HEK293T (cell line): ENCODE data around the gene ROR1.

Experiments used
- CTCF ChIA-PET: fragments of 350-600 bp; formaldehyde crosslinking; extraction: SDS; loops from one replicate; lab custom pipeline; 2021; ENCODE audit warnings: antibody characterized with exemption, inconsistent platforms; lab: Yijun Ruan, JAX
- POLR2A ChIA-PET: fragments of 350-600 bp; formaldehyde crosslinking; extraction: SDS; loops from one replicate; lab custom pipeline; 2020; ENCODE audit warnings: antibody characterized with exemption, inconsistent platforms; lab: Yijun Ruan, JAX
- DNase-seq: peaks from one replicate; pipeline ENCODE4 v3.0.0; 2012; ENCODE audit warnings: mixed read lengths; ENCODE audit errors: extremely low spot score
- ARNT ChIP-seq: fragments of 450-650 bp; IDR thresholded peaks from 2 replicates; pipeline ENCODE4 v1.6.1; 2017; ENCODE audit warnings: mild to moderate bottlenecking
- BHLHE40 ChIP-seq: fragments of 450-650 bp; IDR thresholded peaks from 2 replicates; pipeline ENCODE4 v1.6.1; 2016; ENCODE audit warnings: mild to moderate bottlenecking, moderate library complexity, borderline replicate concordance
- CTBP1 ChIP-seq: fragments of 450-650 bp; IDR thresholded peaks from 2 replicates; pipeline ENCODE4 v1.6.1; 2016; ENCODE audit warnings: borderline replicate concordance
- ELF4 ChIP-seq: fragments of 450-650 bp; IDR thresholded peaks from 2 replicates; pipeline ENCODE4 v1.6.1; 2017; ENCODE audit warnings: antibody characterized with exemption
- FOXA1 ChIP-seq: fragments of 450-650 bp; IDR thresholded peaks from 2 replicates; pipeline ENCODE4 v1.6.1; 2016; ENCODE audit warnings: mild to moderate bottlenecking
- FOXK2 ChIP-seq: fragments of 450-650 bp; IDR thresholded peaks from 2 replicates; pipeline ENCODE4 v1.6.1; 2016; ENCODE audit warnings: mild to moderate bottlenecking
- FOXM1 ChIP-seq: fragments of 450-650 bp; IDR thresholded peaks from 2 replicates; pipeline ENCODE4 v1.6.1; 2017; ENCODE audit warnings: mild to moderate bottlenecking, borderline replicate concordance
- HDGF ChIP-seq: fragments of 450-650 bp; IDR thresholded peaks from 2 replicates; pipeline ENCODE4 v1.6.1; 2017; ENCODE audit warnings: antibody characterized with exemption, borderline replicate concordance
- L3MBTL2 ChIP-seq: fragments of 450-650 bp; conservative IDR thresholded peaks from 2 replicates; pipeline ENCODE4 v1.6.1; 2016; ENCODE audit warnings: mild to moderate bottlenecking
- LEF1 ChIP-seq: fragments of 450-650 bp; IDR thresholded peaks from 2 replicates; pipeline ENCODE4 v1.6.1; 2017; ENCODE audit warnings: mild to moderate bottlenecking, borderline replicate concordance
- NFRKB ChIP-seq: fragments of 450-650 bp; IDR thresholded peaks from 2 replicates; pipeline ENCODE4 v1.6.1; 2016; ENCODE audit warnings: mild to moderate bottlenecking, moderate library complexity
- PKNOX1 ChIP-seq: fragments of 450-650 bp; IDR thresholded peaks from 2 replicates; pipeline ENCODE4 v1.6.1; 2016
- SP1 ChIP-seq: fragments of 450-650 bp; IDR thresholded peaks from 2 replicates; pipeline ENCODE4 v1.6.1; 2017
- SUZ12 ChIP-seq: fragments of 450-650 bp; IDR thresholded peaks from 2 replicates; pipeline ENCODE4 v1.6.1; 2016; ENCODE audit warnings: mild to moderate bottlenecking
- TARDBP ChIP-seq: fragments of 450-650 bp; IDR thresholded peaks from 2 replicates; pipeline ENCODE4 v1.6.1; 2016
- ZNF384 ChIP-seq: fragments of 450-650 bp; IDR thresholded peaks from 2 replicates; pipeline ENCODE4 v1.6.1; 2016

ROR1 gene

GRCh38 chr1:64161357-64161941 is 387.6 kb downstream of the ROR1 start:
- DNase-seq: no peak
- CTCF ChIA-PET: interaction anchor here (0.7 to 0.8 kb wide), 2 partner anchors 13 to 24 kb away, joined by 3 read pairs; no protein-coding TSS in a partner anchor
- TF ChIP-seq PKNOX1 (no peak), SP1 (no peak), FOXA1 (no peak), NFRKB (no peak), HDGF (no peak), FOXK2 (no peak), TARDBP (no peak), ELF4 (no peak), CTBP1 (no peak), ZNF384 (no peak)
- POLR2A ChIA-PET: no interaction called here

- TF ChIP-seq ARNT: no peak
- no peak for TF ChIP-seq FOXM1
- TF ChIP-seq FOXK2: no peak
- no peak for TF ChIP-seq SP1
- TF ChIP-seq ELF4: no peak
- TF ChIP-seq L3MBTL2: no peak
- no peak for TF ChIP-seq TARDBP
- TF ChIP-seq FOXA1: no peak
- TF ChIP-seq CTBP1: no peak
- no peak for TF ChIP-seq LEF1
- no peak for TF ChIP-seq HDGF
- no peak for TF ChIP-seq SUZ12
- TF ChIP-seq PKNOX1: no peak
- no peak for TF ChIP-seq BHLHE40
- ChIA-PET CTCF (interaction anchor here (1.4 kb wide), 1 partner anchor 25 kb away, joined by 5 read pairs; no protein-coding TSS in a partner anchor), POLR2A (no interaction called here)
- no peak for DNase-seq
Measured at GRCh38 chr1:64162151-64162550, 388.3 kb downstream of the ROR1 start.

- ChIA-PET CTCF (interaction anchor here (0.9 to 1.6 kb wide), 3 partner anchors 21 to 471 kb away, joined by 4 to 7 read pairs (median 5); no protein-coding TSS in a partner anchor), POLR2A (no interaction called here)
- no peak for DNase-seq
- TF ChIP-seq TARDBP (no peak), ARNT (no peak), L3MBTL2 (no peak), LEF1 (no peak), ELF4 (no peak), FOXK2 (no peak), BHLHE40 (no peak), SP1 (no peak), CTBP1 (no peak), FOXA1 (no peak), PKNOX1 (no peak), HDGF (no peak), NFRKB (no peak), SUZ12 (no peak)
Measured at GRCh38 chr1:64162804-64163203, 389.0 kb downstream of the ROR1 start.

GRCh38 chr1:64163431-64163830 is 389.6 kb downstream of the ROR1 start:
- no peak for DNase-seq
- TF ChIP-seq L3MBTL2 (no peak), BHLHE40 (no peak), NFRKB (no peak), PKNOX1 (no peak), ARNT (no peak), FOXK2 (no peak), LEF1 (no peak), SP1 (no peak), FOXA1 (no peak), ZNF384 (no peak), HDGF (no peak), ELF4 (no peak), TARDBP (no peak), FOXM1 (no peak), CTBP1 (no peak), SUZ12 (no peak)
- ChIA-PET CTCF (interaction anchor here (0.9 to 1.6 kb wide), 4 partner anchors 20 to 490 kb away, joined by 3 to 7 read pairs (median 4); no protein-coding TSS in a partner anchor), POLR2A (no interaction called here)

- TF ChIP-seq FOXM1 (no peak), L3MBTL2 (no peak), FOXA1 (no peak), LEF1 (no peak), SUZ12 (no peak), ARNT (no peak), ELF4 (no peak), SP1 (no peak)
- ChIA-PET POLR2A (no interaction called here), CTCF (interaction anchor here (1.0 to 1.6 kb wide), 2 partner anchors 472 to 490 kb away, joined by 3 to 7 read pairs; no protein-coding TSS in a partner anchor)
- DNase-seq: no peak
Measured at GRCh38 chr1:64163970-64164369, 390.2 kb downstream of the ROR1 start.

- CTCF ChIA-PET: no interaction called here
- no peak for DNase-seq
- no peak for TF ChIP-seq FOXA1
- no peak for TF ChIP-seq TARDBP
- no peak for TF ChIP-seq LEF1
- TF ChIP-seq SP1: no peak
- no peak for TF ChIP-seq PKNOX1
- no peak for TF ChIP-seq FOXK2
- TF ChIP-seq CTBP1: no peak
- no peak for TF ChIP-seq NFRKB
- TF ChIP-seq FOXM1: no peak
- no peak for TF ChIP-seq ZNF384
- no peak for TF ChIP-seq L3MBTL2
- no peak for TF ChIP-seq HDGF
- POLR2A ChIA-PET: no interaction called here
Measured at GRCh38 chr1:64166629-64167028, 392.8 kb downstream of the ROR1 start.
